Neural crest cell (in vitro differentiated cells): ENCODE measurements around the gene IPO13. TPM values are rescaled to one million over a fixed set of nuclear protein-coding genes. Genes with fewer than 3 reads are reported as not detected.

Source experiments
- DNase-seq: peaks from one replicate; pipeline ENCODE4 v3.0.0; 2021; ENCODE audit warnings: low read depth, mixed read lengths, low spot score
- H3K27ac Mint-ChIP-seq: one replicate; pipeline ENCODE4 v1.8.0; 2021; ENCODE audit warnings: mild to moderate bottlenecking, mixed read lengths; ENCODE audit not compliant: unreplicated experiment
- H3K27me3 Mint-ChIP-seq: 2 replicates; pipeline ENCODE4 v1.8.0; 2021; ENCODE audit warnings: low read depth, mild to moderate bottlenecking, mixed read lengths
- H3K36me3 Mint-ChIP-seq: 2 replicates; pipeline ENCODE4 v1.8.0; 2021; ENCODE audit warnings: low read depth, mild to moderate bottlenecking, mixed read lengths
- H3K4me1 Mint-ChIP-seq: 2 replicates; pipeline ENCODE4 v1.8.0; 2021; ENCODE audit warnings: mixed read lengths
- H3K4me3 Mint-ChIP-seq: one replicate; pipeline ENCODE4 v1.8.0; 2021; ENCODE audit warnings: mild to moderate bottlenecking, mixed read lengths
- H3K9me3 Mint-ChIP-seq: 2 replicates; pipeline ENCODE4 v1.8.0; 2021; ENCODE audit warnings: mixed read lengths
- CTCF ChIP-seq: fragments of 200-600 bp; sonication (generic); conservative IDR thresholded peaks from 2 replicates; pipeline ENCODE4 v1.5.0; 2021; ENCODE audit warnings: antibody characterized with exemption, mild to moderate bottlenecking
- total RNA-seq: library from RNA; stranded (reverse); gene quantifications from 2 replicates; pipeline ENCODE4 v1.2.1, GENCODE V29; 2021

Gene IPO13
- total RNA-seq, 1 donor from 2014 or later = 44.1 TPM

DNA sequence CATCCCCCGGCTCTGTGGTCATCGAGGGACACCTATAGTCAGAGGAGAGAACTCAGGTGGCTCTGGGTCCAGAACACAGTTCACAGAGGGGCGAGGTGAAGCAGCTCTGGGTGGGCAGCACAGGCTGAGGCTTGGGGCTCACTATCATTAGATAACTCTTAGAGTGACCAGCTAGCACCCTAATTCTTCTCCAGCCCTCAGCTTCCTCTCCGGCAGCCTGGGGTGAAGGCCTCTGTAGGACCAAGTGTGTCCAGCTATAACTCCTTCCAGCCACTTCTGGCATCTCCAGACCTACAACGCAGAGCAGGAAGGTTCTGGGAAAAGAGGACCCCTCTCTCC lies 11.8 kb upstream of the IPO13 start:
- TF ChIP-seq CTCF = no peak
- H3K4me3 Mint-ChIP-seq = peak overlapping the region; percentile 83

GRCh38 chr1:43935711-43936427 lies 10.9 kb upstream of the IPO13 start:
- H3K27me3 Mint-ChIP-seq = peaks cover 62% of the 10 kb centered on the region
- no peaks in the 10 kb centered on the region for H3K36me3 Mint-ChIP-seq
- no peak overlapping the region for H3K27ac Mint-ChIP-seq
- no peaks in the 10 kb centered on the region for H3K9me3 Mint-ChIP-seq
- DNase-seq = no peak
- H3K4me3 Mint-ChIP-seq = peak overlapping the region; percentile 83
- no peak for TF ChIP-seq CTCF
- H3K4me1 Mint-ChIP-seq = peaks cover 16% of the 10 kb centered on the region

More for the DNA sequence above, 11.8 kb upstream of the IPO13 start:
- H3K9me3 Mint-ChIP-seq = no peaks in the 10 kb centered on the region
- no peak for DNase-seq
- peaks cover 60% of the 10 kb centered on the region for H3K27me3 Mint-ChIP-seq
- H3K4me1 Mint-ChIP-seq = peaks cover 16% of the 10 kb centered on the region
- no peak overlapping the region for H3K27ac Mint-ChIP-seq
- no peaks in the 10 kb centered on the region for H3K36me3 Mint-ChIP-seq

- H3K27me3 Mint-ChIP-seq = peaks cover 59% of the 10 kb centered on the region
- H3K36me3 Mint-ChIP-seq = no peaks in the 10 kb centered on the region
- peaks cover 16% of the 10 kb centered on the region for H3K4me1 Mint-ChIP-seq
- H3K27ac Mint-ChIP-seq = no peak overlapping the region
- peak; percentile 42 for TF ChIP-seq CTCF
- no peaks in the 10 kb centered on the region for H3K9me3 Mint-ChIP-seq
- peak overlapping the region; percentile 81 for H3K4me3 Mint-ChIP-seq
- DNase-seq = peak; percentile 34
Measured at GRCh38 chr1:43936431-43937151, 10.2 kb upstream of the IPO13 start.

DNA sequence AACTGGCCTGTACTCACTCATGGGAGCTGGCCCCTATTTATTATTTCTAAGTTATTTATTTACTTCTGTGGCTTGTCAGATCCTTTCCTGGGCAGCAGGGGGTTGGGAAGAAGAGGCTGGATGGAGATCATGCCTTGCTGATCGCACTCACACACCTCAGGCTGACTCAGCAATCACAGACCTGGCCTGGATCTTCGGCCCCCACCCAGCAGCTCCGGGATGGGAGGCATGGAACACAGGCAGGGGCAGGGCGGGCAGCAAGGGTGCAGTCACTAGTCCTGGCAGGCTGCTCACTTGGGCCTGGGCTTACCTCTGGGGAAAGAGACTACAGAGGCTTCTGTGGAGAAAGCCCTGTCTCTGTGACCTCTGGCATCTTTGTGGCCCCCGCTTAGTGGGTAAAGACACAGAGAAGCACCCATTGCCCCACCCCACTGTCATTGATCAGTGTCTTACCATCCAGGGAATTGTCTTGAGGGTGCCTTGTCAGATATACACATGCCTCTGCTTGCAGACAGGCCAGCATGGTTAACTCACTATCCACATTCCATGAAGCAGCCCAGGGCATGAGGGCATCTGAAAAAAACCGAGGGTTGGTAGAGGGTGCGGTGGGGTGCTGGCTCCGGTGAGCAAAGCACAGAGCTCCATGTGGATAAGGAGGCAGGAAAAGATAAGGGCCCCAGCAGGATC lies 9.4 kb upstream of the IPO13 start:
- DNase-seq = no peak
- Mint-ChIP-seq H3K4me1 (peaks cover 16% of the 10 kb centered on the region), H3K27ac (no peak overlapping the region), H3K27me3 (peaks cover 54% of the 10 kb centered on the region), H3K4me3 (peak overlapping the region; percentile 81), H3K9me3 (no peaks in the 10 kb centered on the region), H3K36me3 (no peaks in the 10 kb centered on the region)
- no peak for TF ChIP-seq CTCF

DNA sequence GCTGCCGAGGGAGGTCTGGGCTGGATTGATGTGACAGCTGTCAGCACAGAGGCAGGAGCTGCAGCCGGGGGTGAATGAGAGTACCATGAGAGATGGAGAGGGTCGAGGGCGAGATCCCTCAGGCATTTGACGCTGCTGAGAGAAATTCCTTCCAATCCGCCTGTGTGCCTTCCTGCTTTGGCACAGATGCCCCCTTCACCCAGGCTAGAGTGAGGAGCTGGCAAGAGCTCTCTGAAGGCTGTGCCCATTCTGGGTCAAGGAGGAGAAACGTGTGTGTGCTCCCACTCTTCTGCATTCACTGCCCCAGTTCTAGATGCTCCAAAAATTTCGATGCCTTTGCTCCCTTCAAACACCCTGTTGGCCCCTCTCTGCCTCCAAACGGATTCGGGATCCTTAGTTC lies 8.4 kb upstream of the IPO13 start:
- no peak for DNase-seq
- Mint-ChIP-seq H3K27ac (peak overlapping the region; percentile 85), H3K27me3 (peaks cover 44% of the 10 kb centered on the region), H3K4me3 (peak overlapping the region; percentile 52), H3K9me3 (no peaks in the 10 kb centered on the region), H3K4me1 (peaks cover 9% of the 10 kb centered on the region), H3K36me3 (no peaks in the 10 kb centered on the region)
- no peak for TF ChIP-seq CTCF
